ENCODE results near the gene SIL1.
"Not testable (repeated sequence)": the region's sequence is repeated elsewhere in the genome, so short reads cannot be mapped to it uniquely, and the experiment has no call there.

The SIL1 gene

DNA sequence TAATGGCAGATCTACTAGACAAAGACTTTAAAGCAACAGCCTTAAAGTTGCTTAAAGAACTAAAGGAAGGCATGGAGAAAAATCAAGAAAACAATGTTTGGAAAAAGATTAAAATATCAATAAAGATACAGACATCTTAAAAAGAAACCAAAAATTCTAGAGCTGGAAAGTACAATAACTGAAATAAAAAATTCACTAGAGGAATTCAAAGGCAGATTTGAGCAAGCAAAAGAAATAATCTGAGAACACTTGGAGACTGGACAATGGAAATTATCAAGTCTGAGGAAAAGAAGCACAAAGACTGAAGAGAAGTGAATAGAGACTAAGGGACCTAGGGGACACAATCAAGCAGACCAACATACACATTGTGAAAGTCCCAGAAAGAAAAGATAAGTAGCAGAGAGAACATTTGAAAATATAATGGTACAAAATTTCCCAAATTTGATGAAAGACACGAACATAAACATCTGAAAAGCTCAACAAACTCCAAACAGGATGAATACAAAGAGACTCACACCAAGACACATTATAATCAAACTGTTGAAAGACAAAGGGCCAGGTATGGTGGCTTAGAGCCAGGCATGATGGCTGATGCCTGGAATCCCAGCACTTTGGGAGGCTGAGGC, 26.3 kb downstream of the SIL1 start:
- no peak for DNase-seq

GRCh38 chr5:139167952-139168720, 30.0 kb downstream of the SIL1 start:
- no peak for DNase-seq

DNA sequence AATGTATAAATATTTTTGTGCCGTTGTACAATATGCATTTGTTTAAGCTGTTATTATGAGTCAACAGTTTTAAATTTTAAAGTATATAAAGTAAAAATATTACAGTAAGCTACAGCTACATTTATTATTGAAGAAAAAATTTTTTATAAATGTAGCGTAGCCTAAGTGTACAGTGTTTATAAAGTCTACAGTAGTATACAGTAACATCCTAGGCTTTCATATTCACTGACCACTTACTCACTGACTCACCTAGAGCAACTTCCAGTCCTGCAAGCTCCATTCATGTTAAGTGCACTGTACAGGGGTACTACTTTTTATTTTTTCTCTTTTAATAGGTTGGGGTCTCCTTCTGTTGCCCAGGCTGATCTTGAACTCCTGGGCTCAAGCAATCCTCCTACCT, 30.6 kb downstream of the SIL1 start:
- DNase-seq, result no peak

DNA sequence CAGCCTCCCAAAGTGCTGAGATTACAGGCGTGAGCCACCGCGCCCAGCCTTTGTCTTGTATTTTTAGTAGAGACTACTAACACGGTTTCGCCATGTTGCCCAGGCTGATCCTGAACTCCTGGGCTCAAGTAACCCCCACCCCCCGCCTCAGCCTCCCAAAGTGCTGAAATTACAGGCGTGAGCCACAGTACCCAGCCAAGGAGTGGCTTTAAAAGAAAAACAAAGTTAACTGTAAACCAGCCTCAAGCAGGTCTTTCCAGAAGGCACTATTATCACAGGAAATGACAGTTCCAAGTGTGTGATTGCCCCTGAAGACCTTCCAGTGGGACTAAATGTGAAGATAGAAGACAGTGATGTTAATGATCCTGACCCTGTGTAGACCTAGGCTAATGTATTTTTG, 31.1 kb downstream of the SIL1 start:
- DNase-seq, result no peak

DNA sequence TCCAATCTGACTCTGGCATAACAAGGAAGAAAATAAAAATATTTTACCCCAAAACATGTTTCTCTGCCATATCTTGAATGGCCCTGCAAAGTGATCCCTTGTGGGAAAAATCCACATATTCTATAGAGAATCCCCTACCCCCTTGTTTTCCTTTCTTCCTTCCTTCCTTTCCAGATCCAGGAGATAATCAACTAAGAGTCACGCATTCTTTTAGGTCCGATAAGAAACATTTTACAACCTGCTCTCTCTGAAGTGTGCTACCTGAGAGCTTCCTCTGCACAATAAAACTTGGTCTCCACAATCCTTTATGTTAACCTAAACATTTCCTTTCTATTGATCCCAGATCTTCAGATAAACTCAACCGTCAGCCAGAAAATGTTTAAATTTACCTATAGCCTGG, 33.3 kb downstream of the SIL1 start:
- DNase-seq, result not testable (repeated sequence)

GRCh38 chr5:139164020-139164419, 34.1 kb downstream of the SIL1 start:
- no peak for DNase-seq

- no peak for DNase-seq
These were observed 35.7 kb downstream of the SIL1 start for GRCh38 chr5:139162448-139162847.

- no peak for DNase-seq
These were observed 39.4 kb downstream of the SIL1 start for GRCh38 chr5:139158791-139159190.

DNA sequence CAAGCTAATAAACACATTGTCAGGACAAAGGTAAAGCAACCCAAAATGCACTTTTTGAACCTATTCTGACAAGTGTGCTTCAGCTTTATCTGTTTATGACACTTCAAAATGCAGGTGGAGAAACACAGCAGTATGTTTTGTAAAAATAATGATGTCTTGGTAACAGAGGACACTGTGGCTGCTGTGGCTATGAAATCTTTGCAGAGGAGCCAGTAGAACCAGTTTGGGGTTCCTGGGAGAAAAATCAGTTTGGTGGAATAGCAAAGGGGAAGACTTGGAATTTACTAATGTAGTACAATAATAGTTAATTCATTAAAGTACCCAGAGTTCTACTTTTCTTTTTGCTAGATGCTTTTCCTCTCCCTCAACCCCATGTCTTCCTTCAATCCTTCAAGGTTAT, 40.6 kb downstream of the SIL1 start:
- no peak for DNase-seq

DNA sequence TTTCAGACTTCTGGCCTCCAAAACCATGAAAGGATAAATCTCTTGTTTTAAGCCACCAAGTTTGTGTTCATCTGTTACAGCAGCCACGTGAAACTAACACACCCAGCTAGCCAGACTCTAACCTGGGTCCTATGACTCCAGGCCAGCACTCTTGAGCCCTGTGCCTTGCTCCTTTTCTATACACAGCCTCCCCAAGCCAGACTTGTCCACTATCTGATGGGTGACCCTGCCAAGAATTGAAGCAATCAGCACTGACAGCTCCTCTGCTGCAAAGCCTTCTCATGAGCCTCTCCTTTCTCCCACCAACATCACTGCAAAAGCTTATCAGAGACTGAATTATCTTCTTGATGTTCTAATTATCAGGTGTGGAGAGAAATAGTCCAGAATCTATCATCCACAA, 41.4 kb downstream of the SIL1 start:
- DNase-seq, result no peak

DNA sequence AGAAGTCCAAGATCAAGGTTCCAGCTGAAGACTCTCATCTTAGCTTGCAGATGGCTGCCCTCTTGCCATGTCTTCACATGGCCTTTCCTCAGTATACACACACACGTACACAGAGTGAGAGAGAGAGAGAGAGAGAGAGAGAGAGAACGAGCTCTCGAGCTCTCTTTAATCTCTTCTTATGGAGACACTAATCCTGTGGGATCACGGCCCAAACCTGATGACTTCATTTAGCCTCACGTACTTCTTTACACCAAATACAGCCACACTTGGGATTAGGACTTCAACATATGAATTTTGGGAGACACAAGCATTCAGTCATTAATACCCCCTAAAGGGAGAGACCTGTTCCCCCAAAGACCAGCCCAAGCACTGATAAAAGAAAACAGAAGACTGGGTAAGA, 42.8 kb downstream of the SIL1 start:
- no peak for DNase-seq

DNA sequence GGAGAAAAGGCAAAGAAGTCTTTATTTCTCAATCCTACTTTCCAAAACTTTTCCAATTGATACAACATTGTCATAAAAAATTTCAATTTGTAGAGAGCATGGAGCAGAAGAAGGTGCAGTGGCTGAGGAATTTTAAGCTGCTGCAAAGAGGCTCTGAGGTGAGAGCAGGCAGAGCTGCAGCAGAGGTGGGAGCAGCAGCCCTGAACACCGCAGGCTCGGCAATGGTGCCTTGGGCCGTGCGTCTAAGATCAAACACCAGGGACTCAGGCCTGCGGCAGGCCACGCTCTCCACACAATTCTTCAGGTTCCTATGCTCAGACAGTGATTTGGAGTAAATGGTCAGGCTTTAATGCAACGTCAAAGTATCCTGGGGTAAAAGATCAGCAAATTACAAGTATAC, 46.3 kb downstream of the SIL1 start:
- no peak for DNase-seq

- no peak for DNase-seq
These were observed 47.7 kb downstream of the SIL1 start for GRCh38 chr5:139150367-139150999.

DNA sequence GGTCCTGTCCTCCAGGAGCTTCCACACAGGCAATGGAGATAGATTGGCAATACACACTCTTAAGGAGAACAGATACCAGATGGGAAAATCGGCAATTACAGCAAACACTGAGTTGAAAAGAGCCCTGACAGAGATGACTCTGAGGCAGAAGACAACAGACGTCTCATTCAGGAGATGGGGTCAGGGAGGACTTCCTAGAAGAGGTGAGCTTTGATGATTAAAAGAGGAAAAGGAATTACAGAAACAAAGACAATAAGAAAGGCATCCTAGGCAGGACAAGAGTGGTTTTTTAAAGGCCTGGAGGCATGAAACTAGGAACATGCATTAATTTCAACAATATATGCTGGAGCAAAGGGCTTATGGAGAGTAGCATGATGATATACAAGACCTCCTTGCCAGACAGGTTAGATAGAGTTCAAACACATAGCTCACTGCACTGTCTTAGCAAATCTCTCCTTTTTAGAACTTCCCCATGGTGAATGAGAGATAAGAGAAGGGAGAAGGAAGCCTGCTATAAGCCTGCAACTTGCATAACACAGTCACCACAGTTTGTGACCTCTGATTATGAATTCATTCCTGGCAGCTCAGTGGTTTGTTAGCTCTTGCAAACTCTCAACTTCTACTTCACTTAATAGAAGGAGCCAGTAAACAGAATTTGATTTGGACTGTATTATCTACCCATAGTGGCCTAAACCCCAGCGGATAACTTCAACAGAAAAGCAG, 48.5 kb downstream of the SIL1 start:
- DNase-seq, result peak; percentile 80

- no peak for DNase-seq
These were observed 49.2 kb downstream of the SIL1 start for GRCh38 chr5:139148986-139149385.

GRCh38 chr5:139148306-139148705, 49.9 kb downstream of the SIL1 start:
- DNase-seq, result no peak

DNA sequence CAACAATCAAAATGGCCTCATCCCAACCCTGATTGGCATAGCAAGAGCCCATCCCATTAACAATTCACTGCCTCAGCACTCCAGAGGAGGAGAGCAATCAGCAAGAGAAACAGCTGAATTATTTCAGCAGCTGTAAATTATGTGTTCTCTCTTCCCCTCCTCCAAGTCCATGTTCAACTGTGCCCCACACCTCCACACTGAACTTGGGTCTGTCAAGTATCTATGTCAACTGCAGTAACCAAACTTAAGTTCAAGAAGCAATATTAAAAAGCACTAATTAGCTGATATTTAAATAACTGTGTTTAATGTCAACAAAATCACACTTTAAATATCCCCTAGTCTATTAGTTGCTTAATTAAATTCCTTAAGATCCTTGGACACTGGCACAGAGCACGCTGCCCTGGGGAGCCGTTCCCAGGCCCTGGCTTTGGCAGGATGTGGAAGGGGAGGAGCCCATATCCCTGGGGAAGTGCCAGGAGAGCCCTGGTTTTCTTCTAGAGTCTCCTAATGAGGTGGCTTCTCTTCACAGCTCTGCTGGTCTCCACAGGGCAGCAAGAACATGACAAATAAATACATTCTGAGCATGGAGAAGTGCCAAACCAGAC, 50.6 kb downstream of the SIL1 start:
- DNase-seq, result no peak

DNA sequence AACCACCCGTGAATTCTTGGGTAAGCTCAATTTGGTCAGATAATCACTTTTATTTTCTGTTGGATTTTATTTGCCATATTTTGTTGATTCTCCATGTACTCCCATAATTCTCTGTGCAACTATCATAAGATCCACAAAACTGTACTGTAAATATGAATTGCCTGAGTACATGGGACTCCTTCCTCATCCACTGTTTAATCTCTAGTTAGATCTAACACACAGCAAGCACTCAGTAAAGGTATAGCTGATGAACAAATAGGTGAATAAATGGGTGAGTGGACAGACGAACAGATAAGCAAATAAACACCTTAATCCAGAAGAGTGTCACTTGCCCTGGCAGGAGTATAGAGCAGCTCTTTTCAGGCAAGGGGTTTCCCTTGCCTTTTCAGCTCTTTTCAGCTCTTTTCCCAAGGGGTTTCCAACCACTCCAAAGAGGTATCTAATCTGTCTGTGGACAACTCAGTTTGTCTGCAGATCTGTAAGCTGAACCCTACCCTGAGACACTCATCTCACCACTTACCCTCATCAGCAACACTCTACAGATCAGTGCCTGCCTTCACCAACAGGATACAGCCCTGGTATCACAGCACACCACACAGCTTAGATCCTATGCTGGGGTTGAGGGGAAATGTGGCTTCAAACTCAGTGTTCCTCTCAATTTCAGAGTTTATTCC, 51.2 kb downstream of the SIL1 start:
- DNase-seq, result no peak

- peak; percentile 20 for DNase-seq
These were observed 56.5 kb downstream of the SIL1 start for GRCh38 chr5:139141446-139142204.

GRCh38 chr5:139140591-139141071, 57.5 kb downstream of the SIL1 start:
- no peak for DNase-seq

DNA sequence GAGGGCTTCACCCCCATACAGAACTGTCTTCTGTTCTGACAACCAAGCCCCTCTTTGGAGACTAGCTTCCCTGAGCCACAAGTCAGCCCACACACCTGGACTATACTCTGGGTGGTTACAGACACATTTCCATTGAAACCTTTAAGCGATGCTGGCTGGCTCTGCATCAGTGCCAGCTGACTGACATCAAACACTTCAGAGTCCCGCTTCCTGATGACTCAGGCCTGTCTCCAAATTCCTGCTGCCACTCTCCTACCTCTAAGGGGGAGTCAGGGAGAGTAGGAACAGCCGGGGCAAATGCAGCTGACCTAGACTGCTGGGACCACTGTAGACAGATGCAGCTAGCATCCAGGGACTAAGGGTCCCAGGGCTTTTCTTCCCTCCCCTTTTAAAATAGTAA, 59.4 kb downstream of the SIL1 start:
- DNase-seq, result no peak

- DNase-seq, result no peak
These were observed 60.1 kb downstream of the SIL1 start for GRCh38 chr5:139138109-139138508.
